ENCODE data around the gene USP48. TPM values are rescaled to one million over a fixed set of nuclear protein-coding genes. Genes with fewer than 3 reads are reported as not detected.

The USP48 gene
- total RNA-seq, 1 donor from 2014 or later: 67.5 TPM

DNA sequence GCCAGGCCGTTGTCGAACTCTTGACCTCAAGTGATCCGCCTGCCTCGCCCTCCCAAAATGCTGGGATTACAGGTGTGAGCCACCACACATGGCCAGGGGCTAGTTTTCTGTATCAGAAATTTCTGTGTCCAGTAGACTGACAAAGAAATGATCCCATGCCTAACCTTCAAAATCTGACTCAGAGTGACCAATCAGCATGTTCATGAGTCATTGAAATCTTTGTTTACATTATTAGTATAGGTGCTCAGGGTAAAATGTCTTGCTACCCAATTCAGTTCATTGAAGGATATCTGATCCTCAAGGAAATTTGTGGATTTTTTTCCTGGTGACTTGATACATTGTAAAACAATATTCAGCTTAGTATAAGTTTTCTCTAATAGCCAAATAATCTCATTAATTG, 18.2 kb upstream of the USP48 start:
- H3K27ac ChIP-seq: no peak overlapping the region
- no peaks in the 10 kb centered on the region for H3K27me3 ChIP-seq
- H3K4me1 ChIP-seq: no peaks in the 10 kb centered on the region
- H3K4me3 ChIP-seq: no peak overlapping the region
- TF ChIP-seq POLR2A (IDR thresholded peaks at IDR 0.05) (no peak), POLR2AphosphoS5 (IDR thresholded peaks at IDR 0.05; ENCODE audit: insufficient read depth in 1 of 2, low read depth in 1 of 2) (no peak)
- TF ChIP-seq, protein P1, sequence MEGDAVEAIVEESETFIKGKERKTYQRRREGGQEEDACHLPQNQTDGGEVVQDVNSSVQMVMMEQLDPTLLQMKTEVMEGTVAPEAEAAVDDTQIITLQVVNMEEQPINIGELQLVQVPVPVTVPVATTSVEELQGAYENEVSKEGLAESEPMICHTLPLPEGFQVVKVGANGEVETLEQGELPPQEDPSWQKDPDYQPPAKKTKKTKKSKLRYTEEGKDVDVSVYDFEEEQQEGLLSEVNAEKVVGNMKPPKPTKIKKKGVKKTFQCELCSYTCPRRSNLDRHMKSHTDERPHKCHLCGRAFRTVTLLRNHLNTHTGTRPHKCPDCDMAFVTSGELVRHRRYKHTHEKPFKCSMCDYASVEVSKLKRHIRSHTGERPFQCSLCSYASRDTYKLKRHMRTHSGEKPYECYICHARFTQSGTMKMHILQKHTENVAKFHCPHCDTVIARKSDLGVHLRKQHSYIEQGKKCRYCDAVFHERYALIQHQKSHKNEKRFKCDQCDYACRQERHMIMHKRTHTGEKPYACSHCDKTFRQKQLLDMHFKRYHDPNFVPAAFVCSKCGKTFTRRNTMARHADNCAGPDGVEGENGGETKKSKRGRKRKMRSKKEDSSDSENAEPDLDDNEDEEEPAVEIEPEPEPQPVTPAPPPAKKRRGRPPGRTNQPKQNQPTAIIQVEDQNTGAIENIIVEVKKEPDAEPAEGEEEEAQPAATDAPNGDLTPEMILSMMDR (IDR thresholded peaks at IDR 0.05): no peak
- H3K36me3 ChIP-seq: no peaks in the 10 kb centered on the region
- H3K9me3 ChIP-seq: no peaks in the 10 kb centered on the region
- intact Hi-C loops (cut with DNase I): no loop called here
- DNase-seq (ENCODE audit: extremely low spot score in 2 of 2): no peak

GRCh38 chr1:21799730-21800129, 16.8 kb upstream of the USP48 start:
- Histone ChIP-seq H3K36me3 (no peaks in the 10 kb centered on the region), H3K4me3 (no peak overlapping the region), H3K9me3 (no peaks in the 10 kb centered on the region), H3K27me3 (no peaks in the 10 kb centered on the region), H3K4me1 (no peaks in the 10 kb centered on the region), H3K27ac (no peak overlapping the region)
- intact Hi-C loops (cut with DNase I): no loop called here
- TF ChIP-seq, protein P1 (IDR thresholded peaks at IDR 0.05): no peak
- TF ChIP-seq POLR2A (IDR thresholded peaks at IDR 0.05) (no peak), POLR2AphosphoS5 (IDR thresholded peaks at IDR 0.05; ENCODE audit: insufficient read depth in 1 of 2, low read depth in 1 of 2) (no peak)
- DNase-seq (ENCODE audit: extremely low spot score in 2 of 2): no peak

- Histone ChIP-seq H3K27me3 (no peaks in the 10 kb centered on the region), H3K27ac (no peak overlapping the region), H3K9me3 (no peaks in the 10 kb centered on the region), H3K4me1 (no peaks in the 10 kb centered on the region), H3K4me3 (no peak overlapping the region), H3K36me3 (no peaks in the 10 kb centered on the region)
- DNase-seq (ENCODE audit: extremely low spot score in 2 of 2): no peak
- intact Hi-C loops (cut with DNase I): no loop called here
- no peak for TF ChIP-seq POLR2A (IDR thresholded peaks at IDR 0.05)
- TF ChIP-seq POLR2AphosphoS5 (IDR thresholded peaks at IDR 0.05; ENCODE audit: insufficient read depth in 1 of 2, low read depth in 1 of 2): no peak
- TF ChIP-seq, protein P1 (IDR thresholded peaks at IDR 0.05): no peak
Measured at GRCh38 chr1:21795075-21795474, 12.1 kb upstream of the USP48 start.

DNA sequence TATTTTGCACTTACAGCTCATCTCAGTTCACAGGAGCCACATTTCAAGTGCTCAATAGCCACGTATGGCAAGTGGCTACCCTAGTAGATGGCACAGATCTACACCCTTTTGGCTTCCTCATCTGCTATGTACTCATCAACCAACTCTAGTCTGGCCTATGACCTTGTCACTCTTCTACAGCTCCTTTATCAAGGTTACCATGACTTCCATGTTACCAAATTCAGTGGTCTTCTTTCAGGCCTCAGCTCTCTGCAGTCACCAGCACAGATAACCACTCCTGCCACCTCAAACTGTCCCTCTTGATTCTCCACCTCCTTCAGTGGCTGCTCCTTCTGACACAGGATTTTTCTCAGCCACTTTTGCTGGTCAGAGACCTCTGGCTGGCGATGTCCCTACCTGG, 11.7 kb upstream of the USP48 start:
- Histone ChIP-seq H3K27me3 (no peaks in the 10 kb centered on the region), H3K36me3 (no peaks in the 10 kb centered on the region), H3K4me3 (no peak overlapping the region), H3K27ac (no peak overlapping the region), H3K9me3 (no peaks in the 10 kb centered on the region), H3K4me1 (no peaks in the 10 kb centered on the region)
- intact Hi-C loops (cut with DNase I): no loop called here
- TF ChIP-seq, protein P1 (IDR thresholded peaks at IDR 0.05): no peak
- TF ChIP-seq POLR2AphosphoS5 (IDR thresholded peaks at IDR 0.05; ENCODE audit: insufficient read depth in 1 of 2, low read depth in 1 of 2) (no peak), POLR2A (IDR thresholded peaks at IDR 0.05) (no peak)
- no peak for DNase-seq (ENCODE audit: extremely low spot score in 2 of 2)

DNA sequence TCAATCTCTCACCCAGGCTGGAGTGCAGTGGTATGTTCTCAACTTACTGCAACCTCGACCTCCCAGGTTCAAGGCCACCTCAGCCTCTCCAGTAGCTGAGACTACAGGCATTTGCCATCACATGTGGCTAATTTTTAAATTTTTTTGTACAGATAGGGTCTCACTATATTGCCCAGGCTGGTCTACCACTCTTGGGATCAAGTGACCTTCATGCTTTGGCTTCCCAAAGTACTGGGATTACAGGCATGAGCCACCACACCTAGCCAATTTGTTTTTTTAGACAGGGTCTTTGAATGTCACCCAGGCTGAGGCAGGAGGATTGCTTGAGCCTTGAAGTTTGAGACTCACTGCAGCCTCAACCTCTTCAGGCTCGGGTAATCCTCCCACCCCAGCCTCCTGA, 10.2 kb upstream of the USP48 start:
- H3K4me1 ChIP-seq: peaks cover 6% of the 10 kb centered on the region
- no peaks in the 10 kb centered on the region for H3K27me3 ChIP-seq
- no peak overlapping the region for H3K4me3 ChIP-seq
- TF ChIP-seq POLR2AphosphoS5 (IDR thresholded peaks at IDR 0.05; ENCODE audit: insufficient read depth in 1 of 2, low read depth in 1 of 2) (no peak), POLR2A (IDR thresholded peaks at IDR 0.05) (no peak)
- TF ChIP-seq, protein P1 (IDR thresholded peaks at IDR 0.05): no peak
- no peaks in the 10 kb centered on the region for H3K36me3 ChIP-seq
- DNase-seq (ENCODE audit: extremely low spot score in 2 of 2): no peak
- intact Hi-C loops (cut with DNase I): no loop called here
- H3K27ac ChIP-seq: no peak overlapping the region
- H3K9me3 ChIP-seq: no peaks in the 10 kb centered on the region

All from vagina (tissue), 2 donors.